Type B pancreatic cell (in vitro differentiated cells): ENCODE measurements around the gene BCR. TPM values are rescaled to one million over a fixed set of nuclear protein-coding genes. Genes with fewer than 3 reads are reported as not detected.

ENCODE experiments used
- DNase-seq: peaks from one replicate; pipeline ENCODE4 v3.0.0; 2021; ENCODE audit warnings: mixed read lengths; ENCODE audit not compliant: unreplicated experiment; ENCODE audit errors: extremely low spot score
- H3K27ac Mint-ChIP-seq: 2 replicates; pipeline ENCODE4 v1.8.0; 2021; ENCODE audit warnings: mild to moderate bottlenecking, mixed read lengths
- H3K27me3 Mint-ChIP-seq: 2 replicates; pipeline ENCODE4 v1.8.0; 2021; ENCODE audit warnings: mixed read lengths
- H3K36me3 Mint-ChIP-seq: 2 replicates; pipeline ENCODE4 v1.8.0; 2021; ENCODE audit warnings: mixed read lengths
- H3K4me1 Mint-ChIP-seq: one replicate; pipeline ENCODE4 v1.8.0; 2021; ENCODE audit warnings: mixed read lengths; ENCODE audit not compliant: unreplicated experiment
- H3K4me3 Mint-ChIP-seq: 2 replicates; pipeline ENCODE4 v1.8.0; 2021; ENCODE audit warnings: mild to moderate bottlenecking, mixed read lengths
- H3K9me3 Mint-ChIP-seq: 2 replicates; pipeline ENCODE4 v1.8.0; 2021; ENCODE audit warnings: mixed read lengths
- total RNA-seq: library from RNA; stranded (reverse); gene quantifications from 2 replicates; pipeline ENCODE4 v1.2.1, GENCODE V29; 2021; ENCODE audit warnings: low replicate concordance
- TF ChIP-seq, protein P1 (sequence below): fragments of 200-600 bp; sonication (generic); conservative IDR thresholded peaks from 2 replicates; pipeline ENCODE4 v1.5.0; 2021; ENCODE audit warnings: antibody characterized with exemption, mild to moderate bottlenecking

BCR gene
- total RNA-seq, 1 donor from 2014 or later: 61.2 TPM

DNA sequence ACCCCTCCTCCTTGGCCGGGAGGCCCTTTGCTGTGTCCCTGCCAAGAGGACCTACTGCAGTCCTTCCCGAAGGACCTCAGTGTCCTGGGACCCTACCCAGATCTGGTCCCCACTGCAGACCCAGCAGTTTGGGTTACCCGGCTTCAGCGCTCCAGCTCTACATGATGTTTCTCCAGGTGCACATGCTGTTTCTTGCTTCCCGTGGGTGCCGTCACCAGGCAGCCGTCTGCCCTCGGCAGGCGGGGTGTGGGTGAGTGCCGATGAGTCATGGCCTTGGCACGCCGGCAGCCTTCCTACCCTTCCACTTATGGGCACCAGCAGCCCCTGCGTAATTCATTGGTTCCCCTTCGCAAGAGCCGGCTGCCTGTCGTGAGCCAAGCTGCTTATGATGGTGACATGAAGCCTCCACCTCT is 101.8 kb downstream of the BCR start:
- Mint-ChIP-seq H3K36me3 (no peaks in the 10 kb centered on the region), H3K9me3 (no peaks in the 10 kb centered on the region), H3K4me3 (no peak overlapping the region), H3K27ac (no peak overlapping the region), H3K4me1 (no peaks in the 10 kb centered on the region), H3K27me3 (no peaks in the 10 kb centered on the region)
- TF ChIP-seq, protein P1, sequence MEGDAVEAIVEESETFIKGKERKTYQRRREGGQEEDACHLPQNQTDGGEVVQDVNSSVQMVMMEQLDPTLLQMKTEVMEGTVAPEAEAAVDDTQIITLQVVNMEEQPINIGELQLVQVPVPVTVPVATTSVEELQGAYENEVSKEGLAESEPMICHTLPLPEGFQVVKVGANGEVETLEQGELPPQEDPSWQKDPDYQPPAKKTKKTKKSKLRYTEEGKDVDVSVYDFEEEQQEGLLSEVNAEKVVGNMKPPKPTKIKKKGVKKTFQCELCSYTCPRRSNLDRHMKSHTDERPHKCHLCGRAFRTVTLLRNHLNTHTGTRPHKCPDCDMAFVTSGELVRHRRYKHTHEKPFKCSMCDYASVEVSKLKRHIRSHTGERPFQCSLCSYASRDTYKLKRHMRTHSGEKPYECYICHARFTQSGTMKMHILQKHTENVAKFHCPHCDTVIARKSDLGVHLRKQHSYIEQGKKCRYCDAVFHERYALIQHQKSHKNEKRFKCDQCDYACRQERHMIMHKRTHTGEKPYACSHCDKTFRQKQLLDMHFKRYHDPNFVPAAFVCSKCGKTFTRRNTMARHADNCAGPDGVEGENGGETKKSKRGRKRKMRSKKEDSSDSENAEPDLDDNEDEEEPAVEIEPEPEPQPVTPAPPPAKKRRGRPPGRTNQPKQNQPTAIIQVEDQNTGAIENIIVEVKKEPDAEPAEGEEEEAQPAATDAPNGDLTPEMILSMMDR: peak; percentile 49
- no peak for DNase-seq

DNA sequence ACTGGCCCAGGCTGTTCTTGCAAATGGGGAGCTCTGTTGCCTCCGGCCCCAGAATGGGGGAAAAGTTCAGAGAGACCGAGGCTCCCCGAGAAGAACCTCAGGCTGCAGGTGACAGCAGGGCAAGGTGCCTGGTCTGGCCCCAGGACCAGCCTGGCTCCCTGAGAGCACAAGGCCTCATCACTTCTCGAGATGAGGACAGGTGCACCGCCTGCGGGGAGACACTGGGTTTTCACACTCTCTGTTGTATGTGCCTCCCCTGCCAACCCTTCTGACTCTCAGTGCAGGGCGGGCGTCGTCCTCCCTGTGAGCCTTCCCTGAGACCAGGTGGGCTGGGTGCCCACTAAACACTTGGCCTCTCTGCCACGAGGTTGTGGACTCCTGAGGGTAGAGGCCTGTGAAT is 102.2 kb downstream of the BCR start:
- Mint-ChIP-seq H3K36me3 (no peaks in the 10 kb centered on the region), H3K27me3 (no peaks in the 10 kb centered on the region), H3K4me3 (no peak overlapping the region), H3K27ac (no peak overlapping the region), H3K4me1 (no peaks in the 10 kb centered on the region), H3K9me3 (no peaks in the 10 kb centered on the region)
- DNase-seq: no peak
- TF ChIP-seq, protein P1: no peak

DNA sequence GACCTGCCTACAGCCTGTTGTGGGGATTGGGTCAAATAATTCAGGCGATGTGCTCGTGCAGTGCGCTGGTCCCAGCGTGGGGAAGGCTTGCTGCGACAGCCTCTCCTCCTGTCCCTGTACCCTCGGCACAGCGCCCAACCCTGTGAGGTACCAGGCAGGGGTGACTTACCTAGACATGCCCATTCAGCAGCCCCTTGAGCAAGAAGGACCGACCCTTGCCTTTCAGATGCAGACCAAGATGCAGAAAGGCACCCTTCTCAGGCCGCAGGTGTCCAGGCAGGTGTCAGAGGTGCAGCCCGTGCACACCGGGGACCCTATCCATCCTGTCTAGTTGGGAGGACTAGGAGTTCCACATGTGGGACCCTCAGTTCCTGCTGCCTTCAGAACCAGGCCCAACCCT is 102.7 kb downstream of the BCR start:
- no peaks in the 10 kb centered on the region for H3K4me1 Mint-ChIP-seq
- no peaks in the 10 kb centered on the region for H3K9me3 Mint-ChIP-seq
- H3K36me3 Mint-ChIP-seq: no peaks in the 10 kb centered on the region
- TF ChIP-seq, protein P1: no peak
- no peak for DNase-seq
- no peak overlapping the region for H3K4me3 Mint-ChIP-seq
- H3K27me3 Mint-ChIP-seq: no peaks in the 10 kb centered on the region
- H3K27ac Mint-ChIP-seq: no peak overlapping the region

GRCh38 chr22:23283591-23284503 is 103.5 kb downstream of the BCR start:
- TF ChIP-seq, protein P1: no peak
- DNase-seq: no peak
- Mint-ChIP-seq H3K27me3 (no peaks in the 10 kb centered on the region), H3K9me3 (no peaks in the 10 kb centered on the region), H3K4me1 (no peaks in the 10 kb centered on the region), H3K4me3 (no peak overlapping the region), H3K36me3 (no peaks in the 10 kb centered on the region), H3K27ac (no peak overlapping the region)

- Mint-ChIP-seq H3K27ac (no peak overlapping the region), H3K36me3 (no peaks in the 10 kb centered on the region), H3K4me3 (no peak overlapping the region), H3K27me3 (no peaks in the 10 kb centered on the region), H3K4me1 (no peaks in the 10 kb centered on the region), H3K9me3 (no peaks in the 10 kb centered on the region)
- DNase-seq: no peak
- TF ChIP-seq, protein P1: no peak
Measured at GRCh38 chr22:23284504-23285033, 104.3 kb downstream of the BCR start.
